Measurements from ENCODE around the gene CCDC190.

DNA sequence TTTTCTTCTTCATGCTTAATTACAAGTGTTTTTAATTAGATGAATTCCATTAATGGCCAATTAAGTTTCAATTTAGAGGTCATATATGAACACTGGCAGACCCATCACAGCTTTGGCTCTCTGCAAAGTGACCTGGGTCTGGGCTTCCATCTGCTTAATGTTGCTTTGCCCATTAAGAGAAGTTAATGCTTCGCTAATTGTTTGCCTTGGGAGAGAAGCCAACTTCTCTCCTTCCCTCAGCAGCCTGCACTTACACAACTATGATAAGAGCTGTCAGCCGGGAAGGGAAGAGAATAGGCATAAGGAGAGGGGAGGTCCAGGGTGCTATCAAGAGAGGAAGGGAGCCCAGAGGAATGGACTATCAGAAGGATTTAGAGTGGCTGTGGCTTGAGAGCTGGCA, 29.0 kb upstream of the CCDC190 start:
- TF ChIP-seq CTCF (IDR thresholded peaks at IDR 0.05 in 4 of 5, conservative IDR thresholded peaks at IDR 0.05 in 1 of 5) (no peak), POLR2A (IDR thresholded peaks at IDR 0.05) (no peak)
